ENCODE results near the gene ZNF76. TPM values are rescaled to one million over a fixed set of nuclear protein-coding genes. Genes with fewer than 3 reads are reported as not detected.

The ZNF76 gene
- total RNA-seq, 2 experiments from 2014 or later: 35.2 to 38.5 TPM

DNA sequence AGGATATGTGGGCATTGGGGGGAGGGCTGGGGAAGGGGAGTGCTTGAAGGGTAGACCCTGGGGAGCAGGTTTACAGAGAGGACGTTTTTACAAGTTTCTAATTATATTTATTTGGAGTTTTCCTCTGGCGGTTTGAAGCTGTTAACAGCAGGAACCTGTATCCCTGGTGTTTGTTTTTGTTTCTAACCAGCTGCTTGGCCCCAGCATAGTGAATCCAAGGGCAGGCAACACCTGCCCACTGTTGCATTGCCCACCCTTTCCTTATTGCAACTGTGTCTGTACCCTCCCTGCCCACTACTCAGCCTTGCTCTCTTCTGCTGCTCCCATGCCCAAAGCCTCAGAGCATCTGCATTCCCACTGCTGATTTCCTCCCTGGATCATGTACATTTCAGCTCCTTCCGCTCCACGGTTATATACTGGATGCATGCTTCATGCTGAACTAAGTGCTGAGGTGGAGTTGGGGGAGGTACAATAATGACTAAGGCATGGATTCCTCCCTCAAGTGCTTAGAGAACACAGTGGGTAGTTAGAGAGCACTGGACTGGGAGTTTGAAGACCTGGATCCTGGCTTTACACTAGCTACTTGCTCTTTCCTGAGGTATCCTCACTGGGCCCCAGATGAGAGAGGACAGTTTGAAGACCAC lies 39.7 kb upstream of the ZNF76 start:
- intact Hi-C loops (cut with micrococcal nuclease): no loop called here
- Mint-ChIP-seq H3K4me1 (ENCODE audit: low read depth) (no peaks in the 10 kb centered on the region), H3K27me3 (peaks cover 39% of the 10 kb centered on the region), H3K36me3 (no peaks in the 10 kb centered on the region), H3K9me3 (no peaks in the 10 kb centered on the region), H3K27ac (no peak overlapping the region), H3K4me3 (no peak overlapping the region)
- ChIA-PET POLR2A (no interaction called here), CTCF (interaction anchor here (1.7 to 2.5 kb wide), 3 partner anchors 14 to 80 kb away, joined by 7 to 8 read pairs (median 7); no protein-coding TSS in a partner anchor)
- no peak for DNase-seq

GRCh38 chr6:35220711-35221110 lies 38.8 kb upstream of the ZNF76 start:
- POLR2A ChIA-PET: no interaction called here
- Mint-ChIP-seq H3K4me3 (no peak overlapping the region), H3K27me3 (peaks cover 31% of the 10 kb centered on the region), H3K36me3 (no peaks in the 10 kb centered on the region), H3K9me3 (no peaks in the 10 kb centered on the region), H3K4me1 (ENCODE audit: low read depth) (no peaks in the 10 kb centered on the region), H3K27ac (no peak overlapping the region)
- CTCF ChIA-PET: interaction anchor here (1.7 to 2.5 kb wide), 2 partner anchors 15 to 20 kb away, joined by 7 to 8 read pairs; no protein-coding TSS in a partner anchor
- intact Hi-C loops (cut with micrococcal nuclease): no loop called here
- DNase-seq: no peak

GRCh38 chr6:35223396-35223795 lies 36.1 kb upstream of the ZNF76 start:
- Mint-ChIP-seq H3K36me3 (no peaks in the 10 kb centered on the region), H3K9me3 (no peaks in the 10 kb centered on the region), H3K4me1 (ENCODE audit: low read depth) (no peaks in the 10 kb centered on the region), H3K27me3 (peaks cover 8% of the 10 kb centered on the region), H3K27ac (no peak overlapping the region), H3K4me3 (no peak overlapping the region)
- ChIA-PET CTCF (interaction anchor here (1.1 to 2.7 kb wide), 3 partner anchors 11 to 83 kb away, joined by 3 to 9 read pairs (median 3); no protein-coding TSS in a partner anchor), POLR2A (no interaction called here)
- intact Hi-C loops (cut with micrococcal nuclease): no loop called here
- DNase-seq: no peak

DNA sequence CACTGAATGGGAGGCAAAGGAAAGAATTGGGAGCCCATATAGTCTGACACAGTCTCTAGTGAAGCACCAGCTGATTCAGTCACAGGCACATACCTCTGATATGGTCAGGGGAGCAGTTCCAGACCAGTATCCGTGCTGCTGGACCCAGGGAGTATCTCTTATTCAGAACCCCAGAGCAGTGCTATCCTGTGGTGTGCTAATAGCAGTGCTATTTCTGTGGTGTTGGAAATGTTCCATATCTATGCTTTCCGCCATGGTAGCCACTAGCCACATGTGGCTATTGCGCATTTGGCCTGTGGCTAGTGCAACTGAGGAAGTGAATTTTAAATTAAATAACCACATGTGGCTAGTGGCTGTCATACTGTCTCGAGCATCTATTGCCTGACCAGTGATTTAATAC lies 34.8 kb upstream of the ZNF76 start:
- Mint-ChIP-seq H3K4me3 (no peak overlapping the region), H3K36me3 (no peaks in the 10 kb centered on the region), H3K27ac (no peak overlapping the region), H3K4me1 (ENCODE audit: low read depth) (no peaks in the 10 kb centered on the region), H3K27me3 (peaks cover 2% of the 10 kb centered on the region), H3K9me3 (no peaks in the 10 kb centered on the region)
- no peak for DNase-seq
- CTCF ChIA-PET: interaction anchor here (1.3 kb wide), 1 partner anchor 17 kb away, joined by 3 read pairs; no protein-coding TSS in a partner anchor
- POLR2A ChIA-PET: no interaction called here
- intact Hi-C loops (cut with micrococcal nuclease): no loop called here

GRCh38 chr6:35228481-35228880 lies 31.1 kb upstream of the ZNF76 start:
- Mint-ChIP-seq H3K27ac (no peak overlapping the region), H3K36me3 (no peaks in the 10 kb centered on the region), H3K9me3 (no peaks in the 10 kb centered on the region), H3K27me3 (no peaks in the 10 kb centered on the region), H3K4me1 (ENCODE audit: low read depth) (no peaks in the 10 kb centered on the region), H3K4me3 (no peak overlapping the region)
- intact Hi-C loops (cut with micrococcal nuclease): no loop called here
- POLR2A ChIA-PET: no interaction called here
- DNase-seq: no peak
- CTCF ChIA-PET: interaction anchor here (4.0 kb wide), 1 partner anchor 12 kb away, joined by 28 read pairs; no protein-coding TSS in a partner anchor

GRCh38 chr6:35229304-35229703 lies 30.2 kb upstream of the ZNF76 start:
- intact Hi-C loops (cut with micrococcal nuclease): no loop called here
- no peaks in the 10 kb centered on the region for H3K27me3 Mint-ChIP-seq
- POLR2A ChIA-PET: no interaction called here
- no peaks in the 10 kb centered on the region for H3K4me1 Mint-ChIP-seq (ENCODE audit: low read depth)
- CTCF ChIA-PET: interaction anchor here (0.6 to 4.0 kb wide), 3 partner anchors 11 to 1622 kb away, joined by 3 to 28 read pairs (median 4); no protein-coding TSS in a partner anchor
- no peak overlapping the region for H3K27ac Mint-ChIP-seq
- no peaks in the 10 kb centered on the region for H3K36me3 Mint-ChIP-seq
- H3K4me3 Mint-ChIP-seq: no peak overlapping the region
- no peaks in the 10 kb centered on the region for H3K9me3 Mint-ChIP-seq
- no peak for DNase-seq

- ChIA-PET CTCF (interaction anchor here (1.3 to 4.0 kb wide), 3 partner anchors 10 to 90 kb away, joined by 4 to 28 read pairs (median 14); no protein-coding TSS in a partner anchor), POLR2A (no interaction called here)
- Mint-ChIP-seq H3K27me3 (no peaks in the 10 kb centered on the region), H3K9me3 (no peaks in the 10 kb centered on the region), H3K27ac (no peak overlapping the region), H3K36me3 (no peaks in the 10 kb centered on the region), H3K4me1 (ENCODE audit: low read depth) (no peaks in the 10 kb centered on the region), H3K4me3 (no peak overlapping the region)
- intact Hi-C loops (cut with micrococcal nuclease): no loop called here
- no peak for DNase-seq
Measured at GRCh38 chr6:35230498-35230897, 29.0 kb upstream of the ZNF76 start.

- Mint-ChIP-seq H3K4me3 (no peak overlapping the region), H3K36me3 (no peaks in the 10 kb centered on the region), H3K4me1 (ENCODE audit: low read depth) (no peaks in the 10 kb centered on the region), H3K9me3 (no peaks in the 10 kb centered on the region), H3K27ac (no peak overlapping the region), H3K27me3 (no peaks in the 10 kb centered on the region)
- no peak for DNase-seq
- ChIA-PET POLR2A (no interaction called here), CTCF (interaction anchor here (2.9 to 4.0 kb wide), 2 partner anchors 9 to 26 kb away, joined by 14 to 28 read pairs; no protein-coding TSS in a partner anchor)
- intact Hi-C loops (cut with micrococcal nuclease): no loop called here
Measured at GRCh38 chr6:35230950-35231349, 28.6 kb upstream of the ZNF76 start.

GRCh38 chr6:35231563-35231962 lies 28.0 kb upstream of the ZNF76 start:
- intact Hi-C loops (cut with micrococcal nuclease): no loop called here
- ChIA-PET POLR2A (no interaction called here), CTCF (interaction anchor here (0.6 to 4.0 kb wide), 3 partner anchors 9 to 631 kb away, joined by 3 to 28 read pairs (median 14); no protein-coding TSS in a partner anchor)
- Mint-ChIP-seq H3K4me3 (no peak overlapping the region), H3K36me3 (no peaks in the 10 kb centered on the region), H3K27ac (no peak overlapping the region), H3K9me3 (no peaks in the 10 kb centered on the region), H3K27me3 (no peaks in the 10 kb centered on the region), H3K4me1 (ENCODE audit: low read depth) (no peaks in the 10 kb centered on the region)
- DNase-seq: no peak

DNA sequence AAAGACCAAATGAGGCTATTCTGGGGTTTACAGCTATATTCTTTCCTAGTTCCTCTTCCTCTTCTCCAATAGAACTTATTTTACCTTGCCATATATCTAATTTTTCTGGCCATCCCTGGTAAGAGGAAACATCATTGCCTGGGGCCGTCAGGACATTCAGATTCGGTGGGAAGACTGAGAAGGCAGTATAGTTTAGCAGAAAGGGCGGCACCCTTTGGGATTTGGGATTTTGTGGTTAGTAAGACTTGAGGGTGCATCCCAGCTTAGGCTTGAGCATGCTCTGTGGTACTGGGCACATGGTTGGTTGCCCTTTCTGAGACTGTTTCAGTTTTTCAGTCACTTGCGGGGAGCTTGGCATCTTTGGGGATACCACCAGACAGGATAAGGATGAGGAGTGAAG lies 24.6 kb upstream of the ZNF76 start:
- no peaks in the 10 kb centered on the region for H3K36me3 Mint-ChIP-seq
- H3K27me3 Mint-ChIP-seq: no peaks in the 10 kb centered on the region
- ChIA-PET CTCF (interaction anchor here (1.2 kb wide), 1 partner anchor 12 kb away, joined by 3 read pairs; no protein-coding TSS in a partner anchor), POLR2A (no interaction called here)
- DNase-seq: no peak
- no peak overlapping the region for H3K4me3 Mint-ChIP-seq
- no peaks in the 10 kb centered on the region for H3K9me3 Mint-ChIP-seq
- intact Hi-C loops (cut with micrococcal nuclease): no loop called here
- no peaks in the 10 kb centered on the region for H3K4me1 Mint-ChIP-seq (ENCODE audit: low read depth)
- H3K27ac Mint-ChIP-seq: no peak overlapping the region

DNA sequence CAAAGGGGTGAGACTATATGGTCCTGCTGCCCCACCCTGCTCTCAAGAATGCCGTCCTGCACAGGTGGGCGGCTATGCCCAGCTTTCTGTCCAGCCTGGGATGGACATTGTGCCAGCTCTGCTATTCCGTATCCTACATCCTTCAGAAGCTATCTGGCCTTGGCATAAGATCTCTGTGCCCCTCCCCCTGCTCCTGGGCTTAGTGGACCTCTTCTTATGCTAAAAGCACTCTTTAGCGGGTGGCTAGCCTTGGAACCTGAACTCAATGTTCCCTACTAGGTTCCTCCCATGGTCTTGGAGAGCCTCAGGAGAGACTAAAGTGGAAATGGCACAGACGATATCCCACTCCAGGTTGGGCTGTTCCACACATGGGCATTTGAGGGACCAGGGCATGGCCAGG lies 23.3 kb upstream of the ZNF76 start:
- no peak for DNase-seq
- Mint-ChIP-seq H3K27ac (no peak overlapping the region), H3K4me1 (ENCODE audit: low read depth) (no peaks in the 10 kb centered on the region), H3K4me3 (no peak overlapping the region), H3K9me3 (no peaks in the 10 kb centered on the region), H3K27me3 (no peaks in the 10 kb centered on the region), H3K36me3 (no peaks in the 10 kb centered on the region)
- CTCF ChIA-PET: no interaction called here
- intact Hi-C loops (cut with micrococcal nuclease): no loop called here
- POLR2A ChIA-PET: no interaction called here

DNA sequence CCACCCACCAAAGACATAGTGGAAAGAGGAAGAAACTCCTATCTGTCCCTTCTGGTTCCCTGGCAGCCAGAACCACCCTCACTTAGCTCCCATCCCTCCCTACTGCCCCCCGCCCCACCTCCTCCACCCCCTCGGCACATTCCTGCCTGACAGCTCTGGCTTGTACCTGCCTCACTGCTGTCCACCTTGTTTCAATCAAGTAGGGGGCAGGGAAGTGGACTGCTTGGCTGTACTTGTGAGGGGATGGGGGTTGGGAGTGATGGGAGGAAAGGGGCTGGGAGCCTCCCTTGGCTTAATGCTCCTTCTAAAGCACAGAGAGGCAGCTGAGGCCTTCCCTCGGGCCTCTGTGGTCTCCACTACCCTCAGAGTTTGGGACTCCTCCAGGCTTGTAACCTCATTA lies 22.1 kb upstream of the ZNF76 start:
- no peaks in the 10 kb centered on the region for H3K27me3 Mint-ChIP-seq
- H3K36me3 Mint-ChIP-seq: no peaks in the 10 kb centered on the region
- H3K4me1 Mint-ChIP-seq (ENCODE audit: low read depth): no peaks in the 10 kb centered on the region
- no peak for DNase-seq
- no peak overlapping the region for H3K4me3 Mint-ChIP-seq
- no peaks in the 10 kb centered on the region for H3K9me3 Mint-ChIP-seq
- ChIA-PET POLR2A (no interaction called here), CTCF (interaction anchor here (6.0 kb wide), 1 partner anchor 34 kb away, joined by 34 read pairs; no protein-coding TSS in a partner anchor)
- no peak overlapping the region for H3K27ac Mint-ChIP-seq
- intact Hi-C loops (cut with micrococcal nuclease): no loop called here

GRCh38 chr6:35238843-35239289 lies 20.7 kb upstream of the ZNF76 start:
- no peak for DNase-seq
- H3K27me3 Mint-ChIP-seq: no peaks in the 10 kb centered on the region
- intact Hi-C loops (cut with micrococcal nuclease): no loop called here
- ChIA-PET CTCF (interaction anchor here (1.3 to 6.0 kb wide), 7 partner anchors 9 to 92 kb away, joined by 4 to 55 read pairs (median 28); partner anchors contain the start of gene ZNF76), POLR2A (no interaction called here)
- no peak overlapping the region for H3K27ac Mint-ChIP-seq
- no peak overlapping the region for H3K4me3 Mint-ChIP-seq
- no peaks in the 10 kb centered on the region for H3K9me3 Mint-ChIP-seq
- no peaks in the 10 kb centered on the region for H3K36me3 Mint-ChIP-seq
- no peaks in the 10 kb centered on the region for H3K4me1 Mint-ChIP-seq (ENCODE audit: low read depth)

All from activated CD4-positive, alpha-beta memory T cell treated with anti-CD3 and anti-CD28 coated beads for 36 hours (primary cell).